Measurements from ENCODE around the gene SOCS4. TPM values are rescaled to one million over a fixed set of nuclear protein-coding genes. Genes with fewer than 3 reads are reported as not detected.
"Not testable (repeated sequence)": the region's sequence is repeated elsewhere in the genome, so short reads cannot be mapped to it uniquely, and the experiment has no call there.

SOCS4 gene
- total and polyA plus RNA-seq, 7 donors, result 4.1 to 23.7 (median 11.7) TPM

GRCh38 chr14:55077170-55078151 lies 50.4 kb downstream of the SOCS4 start:
- Histone ChIP-seq H3K36me3 (ENCODE audit: insufficient read depth in 1 of 2, low read depth in 1 of 2) (no peaks in the 10 kb centered on the region), H3K4me3 (no peak overlapping the region), H3K27ac (no peak overlapping the region), H3K4me1 (peaks cover 3% of the 10 kb centered on the region), H3K9me3 (no peaks in the 10 kb centered on the region), H3K27me3 (ENCODE audit: insufficient read depth in 3 of 3, low read length in 2 of 3) (no peaks in the 10 kb centered on the region)
- 61 to 71% (median 66%) methylated on average over 17 of the region's 17 CpGs for WGBS, 3 donors
- no peak for TF ChIP-seq CTCF (IDR thresholded peaks at IDR 0.05)
- intact Hi-C loops (cut with DNase I), result no loop called here
- ATAC-seq (no peak), DNase-seq (no peak)

DNA sequence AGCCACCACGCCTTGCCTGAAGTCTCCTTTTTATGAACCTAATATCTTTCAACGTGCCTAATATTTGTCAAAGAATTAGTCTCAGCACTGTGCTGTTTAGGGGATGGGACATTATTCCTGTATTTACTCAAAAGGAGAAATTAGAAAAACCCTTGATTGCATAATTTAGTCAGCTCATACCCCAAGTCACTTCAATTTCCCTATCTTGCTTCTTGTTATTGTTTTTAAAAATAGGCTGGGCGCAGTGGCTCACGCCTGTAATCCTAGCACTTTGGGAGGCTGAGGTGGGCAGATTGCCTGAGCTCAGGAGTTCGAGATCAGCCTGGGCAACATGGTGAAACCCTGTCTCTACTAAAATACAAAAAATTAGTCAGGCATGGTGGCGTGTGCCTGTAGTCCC lies 52.9 kb downstream of the SOCS4 start:
- H3K27me3 ChIP-seq (ENCODE audit: insufficient read depth in 3 of 3, low read length in 2 of 3); intact Hi-C loops (cut with DNase I); DNase-seq; H3K4me1 ChIP-seq; H3K4me3 ChIP-seq; H3K27ac ChIP-seq; H3K36me3 ChIP-seq (ENCODE audit: insufficient read depth in 1 of 2, low read depth in 1 of 2); ATAC-seq; H3K9me3 ChIP-seq: not testable (repeated sequence)
- WGBS, 3 donors, result 82 to 91% (median 90%) methylated on average over 6 of the region's 6 CpGs

DNA sequence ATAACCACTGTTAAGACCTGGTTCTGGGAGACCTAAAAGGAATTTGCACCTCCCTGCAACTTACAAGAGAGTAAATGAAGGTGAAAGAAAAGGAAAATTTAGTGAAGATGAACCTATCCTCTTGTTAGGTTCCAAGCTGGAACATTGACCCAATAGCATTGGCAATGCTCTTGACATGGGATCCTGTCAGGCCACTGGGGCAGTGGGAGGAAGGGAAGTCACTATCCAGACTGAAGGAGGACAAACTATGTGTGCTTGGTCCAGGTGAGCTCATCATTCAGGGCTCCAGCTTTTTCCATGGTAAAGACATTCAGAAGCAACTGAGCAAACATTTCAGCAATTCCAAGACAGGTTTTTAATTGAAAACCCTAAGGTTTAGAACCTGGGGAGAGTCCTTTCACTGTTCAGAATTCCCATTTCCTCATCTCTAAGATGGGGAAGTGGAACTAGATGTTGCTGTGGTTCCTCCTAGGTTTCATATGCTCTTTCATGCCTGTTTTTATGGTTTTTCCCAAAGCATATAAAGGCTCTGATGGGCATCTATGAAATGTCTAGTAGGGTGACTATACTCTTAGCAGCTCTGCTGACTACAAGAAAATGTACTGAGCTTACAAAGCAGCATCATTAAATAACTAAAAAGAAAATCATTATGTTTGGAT lies 57.5 kb downstream of the SOCS4 start:
- Histone ChIP-seq H3K4me3 (no peak overlapping the region), H3K9me3 (no peaks in the 10 kb centered on the region), H3K27me3 (ENCODE audit: insufficient read depth in 3 of 3, low read length in 2 of 3) (no peaks in the 10 kb centered on the region), H3K4me1 (no peaks in the 10 kb centered on the region), H3K27ac (no peak overlapping the region), H3K36me3 (ENCODE audit: insufficient read depth in 1 of 2, low read depth in 1 of 2) (no peaks in the 10 kb centered on the region)
- intact Hi-C loops (cut with DNase I), result no loop called here
- DNase-seq (no peak), ATAC-seq (no peak)
- no peak for TF ChIP-seq CTCF (IDR thresholded peaks at IDR 0.05)

- ATAC-seq (no peak), DNase-seq (no peak)
- no peak for TF ChIP-seq CTCF (IDR thresholded peaks at IDR 0.05)
- no peaks in the 10 kb centered on the region for H3K36me3 ChIP-seq (ENCODE audit: insufficient read depth in 1 of 2, low read depth in 1 of 2)
- H3K9me3 ChIP-seq, result no peaks in the 10 kb centered on the region
- no peak overlapping the region for H3K4me3 ChIP-seq
- no peak overlapping the region for H3K27ac ChIP-seq
- intact Hi-C loops (cut with DNase I), result no loop called here
- H3K27me3 ChIP-seq (ENCODE audit: insufficient read depth in 3 of 3, low read length in 2 of 3), result no peaks in the 10 kb centered on the region
- H3K4me1 ChIP-seq, result no peaks in the 10 kb centered on the region
- WGBS, 3 donors, result 46 to 58% (median 52%) methylated on average over 4 of the region's 4 CpGs
Observed at GRCh38 chr14:55085060-55085660, 58.1 kb downstream of the SOCS4 start.

- H3K36me3 ChIP-seq (ENCODE audit: insufficient read depth in 1 of 2, low read depth in 1 of 2), result no peaks in the 10 kb centered on the region
- TF ChIP-seq CTCF (IDR thresholded peaks at IDR 0.05), result no peak
- no peaks in the 10 kb centered on the region for H3K27me3 ChIP-seq (ENCODE audit: insufficient read depth in 3 of 3, low read length in 2 of 3)
- no peak for DNase-seq
- H3K9me3 ChIP-seq, result no peaks in the 10 kb centered on the region
- no peak overlapping the region for H3K4me3 ChIP-seq
- H3K27ac ChIP-seq, result no peak overlapping the region
- 87 to 88% (median 87%) methylated on average over 9 of the region's 9 CpGs for WGBS, 3 donors
- intact Hi-C loops (cut with DNase I), result no loop called here
- no peak for ATAC-seq
- H3K4me1 ChIP-seq, result no peaks in the 10 kb centered on the region
Observed at GRCh38 chr14:55086938-55087337, 59.9 kb downstream of the SOCS4 start.

All from psoas muscle (tissue), 8 donors.